ENCODE data around the gene EPB42.
"Not testable (repeated sequence)": the region's sequence is repeated elsewhere in the genome, so short reads cannot be mapped to it uniquely, and the experiment has no call there.

The EPB42 gene

GRCh38 chr15:43210172-43210745 is 10.6 kb downstream of the EPB42 start:
- Mint-ChIP-seq H3K27me3 (peaks cover 30% of the 10 kb centered on the region), H3K4me1 (no peaks in the 10 kb centered on the region), H3K9me3 (no peaks in the 10 kb centered on the region), H3K4me3 (no peak overlapping the region), H3K27ac (no peak overlapping the region)
- ATAC-seq (no peak), DNase-seq (no peak)

GRCh38 chr15:43209059-43209824 is 11.6 kb downstream of the EPB42 start:
- DNase-seq (no peak), ATAC-seq (no peak)
- Mint-ChIP-seq H3K27me3 (peaks cover 30% of the 10 kb centered on the region), H3K4me1 (peaks cover 5% of the 10 kb centered on the region), H3K27ac (no peak overlapping the region), H3K4me3 (no peak overlapping the region), H3K9me3 (no peaks in the 10 kb centered on the region)

- no peak for DNase-seq
- H3K9me3 Mint-ChIP-seq: no peaks in the 10 kb centered on the region
- no peak for ATAC-seq
- H3K4me1 Mint-ChIP-seq: peaks cover 8% of the 10 kb centered on the region
- no peak overlapping the region for H3K27ac Mint-ChIP-seq
- H3K4me3 Mint-ChIP-seq: no peak overlapping the region
- H3K27me3 Mint-ChIP-seq: peaks cover 30% of the 10 kb centered on the region
Measured at GRCh38 chr15:43208052-43209002, 12.5 kb downstream of the EPB42 start.

- no peak overlapping the region for H3K4me3 Mint-ChIP-seq
- H3K27ac Mint-ChIP-seq: no peak overlapping the region
- no peak for DNase-seq
- peaks cover 30% of the 10 kb centered on the region for H3K27me3 Mint-ChIP-seq
- no peak for ATAC-seq
- H3K9me3 Mint-ChIP-seq: no peaks in the 10 kb centered on the region
- peaks cover 8% of the 10 kb centered on the region for H3K4me1 Mint-ChIP-seq
Measured at GRCh38 chr15:43207024-43207423, 13.8 kb downstream of the EPB42 start.

- Mint-ChIP-seq H3K27me3 (peaks cover 30% of the 10 kb centered on the region), H3K9me3 (no peaks in the 10 kb centered on the region), H3K27ac (no peak overlapping the region), H3K4me1 (peaks cover 8% of the 10 kb centered on the region), H3K4me3 (no peak overlapping the region)
- no peak for DNase-seq
- no peak for ATAC-seq
Measured at GRCh38 chr15:43206054-43206453, 14.8 kb downstream of the EPB42 start.

- Mint-ChIP-seq H3K4me1 (peaks cover 13% of the 10 kb centered on the region), H3K9me3 (no peaks in the 10 kb centered on the region), H3K27me3 (peaks cover 13% of the 10 kb centered on the region), H3K4me3 (no peak overlapping the region), H3K27ac (peak overlapping the region in 1 of 2 donors; percentile 29)
- DNase-seq (peak; percentile 26 to 46), ATAC-seq (peak; percentile 59)
Measured at GRCh38 chr15:43204016-43204901, 16.6 kb downstream of the EPB42 start.

- no peaks in the 10 kb centered on the region for H3K27me3 Mint-ChIP-seq
- H3K4me1 Mint-ChIP-seq: peaks cover 13% of the 10 kb centered on the region
- H3K27ac Mint-ChIP-seq: no peak overlapping the region
- ATAC-seq: peak; percentile 87
- no peak overlapping the region for H3K4me3 Mint-ChIP-seq
- H3K9me3 Mint-ChIP-seq: peaks cover 7 to 9% of the 10 kb centered on the region in 2 donors
- DNase-seq: peak in 1 of 2 donors; percentile 24
Measured at GRCh38 chr15:43199945-43200488, 20.8 kb downstream of the EPB42 start.

GRCh38 chr15:43198992-43199391 is 21.8 kb downstream of the EPB42 start:
- peaks cover 6% of the 10 kb centered on the region for H3K4me1 Mint-ChIP-seq
- H3K27me3 Mint-ChIP-seq: no peaks in the 10 kb centered on the region
- no peak for DNase-seq
- no peak overlapping the region for H3K4me3 Mint-ChIP-seq
- no peak for ATAC-seq
- no peak overlapping the region for H3K27ac Mint-ChIP-seq
- H3K9me3 Mint-ChIP-seq: peaks cover 7 to 9% of the 10 kb centered on the region in 2 donors

- DNase-seq, H3K4me3 Mint-ChIP-seq, H3K27me3 Mint-ChIP-seq, ATAC-seq, H3K27ac Mint-ChIP-seq, H3K9me3 Mint-ChIP-seq, H3K4me1 Mint-ChIP-seq: not testable (repeated sequence)
Measured at GRCh38 chr15:43198556-43198955, 22.3 kb downstream of the EPB42 start.

GRCh38 chr15:43197773-43198172 is 23.0 kb downstream of the EPB42 start:
- H3K27me3 Mint-ChIP-seq, H3K4me3 Mint-ChIP-seq, H3K27ac Mint-ChIP-seq, H3K9me3 Mint-ChIP-seq, H3K4me1 Mint-ChIP-seq, DNase-seq, ATAC-seq: not testable (repeated sequence)

GRCh38 chr15:43196760-43197548 is 23.9 kb downstream of the EPB42 start:
- DNase-seq (no peak), ATAC-seq (no peak)
- H3K27me3 Mint-ChIP-seq: no peaks in the 10 kb centered on the region
- peaks cover 7 to 9% of the 10 kb centered on the region in 2 donors for H3K9me3 Mint-ChIP-seq
- H3K27ac Mint-ChIP-seq: peak overlapping the region in 1 of 2 donors; percentile 55
- peaks cover 5% of the 10 kb centered on the region for H3K4me1 Mint-ChIP-seq
- H3K4me3 Mint-ChIP-seq: no peak overlapping the region

- H3K4me3 Mint-ChIP-seq: no peak overlapping the region
- H3K4me1 Mint-ChIP-seq: no peaks in the 10 kb centered on the region
- ATAC-seq (no peak), DNase-seq (no peak)
- no peaks in the 10 kb centered on the region for H3K27me3 Mint-ChIP-seq
- H3K27ac Mint-ChIP-seq: peak overlapping the region in 1 of 2 donors; percentile 74
- H3K9me3 Mint-ChIP-seq: peaks cover 7 to 9% of the 10 kb centered on the region in 2 donors
Measured at GRCh38 chr15:43194795-43195194, 26.0 kb downstream of the EPB42 start.

GRCh38 chr15:43193710-43194109 is 27.1 kb downstream of the EPB42 start:
- Mint-ChIP-seq H3K9me3 (peaks cover 7 to 9% of the 10 kb centered on the region in 2 donors), H3K4me3 (no peak overlapping the region), H3K27me3 (no peaks in the 10 kb centered on the region), H3K27ac (no peak overlapping the region), H3K4me1 (no peaks in the 10 kb centered on the region)
- DNase-seq (no peak), ATAC-seq (no peak)

GRCh38 chr15:43190178-43190577 is 30.6 kb downstream of the EPB42 start:
- peaks cover 13% of the 10 kb centered on the region for H3K4me1 Mint-ChIP-seq
- no peaks in the 10 kb centered on the region for H3K9me3 Mint-ChIP-seq
- no peak overlapping the region for H3K4me3 Mint-ChIP-seq
- ATAC-seq: no peak
- H3K27me3 Mint-ChIP-seq: no peaks in the 10 kb centered on the region
- H3K27ac Mint-ChIP-seq: no peak overlapping the region
- no peak for DNase-seq

Data from stimulated activated naive CD8-positive, alpha-beta T cell treated with anti-CD3 and anti-CD28 coated beads, Interleukin-15, amount 100 ng/mL, for 72 hours (primary cell).